ENCODE data around the gene PYGB. TPM values are rescaled to one million over a fixed set of nuclear protein-coding genes. Genes with fewer than 3 reads are reported as not detected.
A peak's percentile ranks its signal among the peaks of the same experiment; 100 is the strongest.

PYGB gene
- total RNA-seq, 1 experiment from 2014 or later: 220 TPM

GRCh38 chr20:25254986-25255680 is 7.2 kb downstream of the PYGB start:
- Histone ChIP-seq H3K4me3 (ENCODE audit: low read depth in 2 of 2, low read length in 2 of 2) (peak overlapping the region in 1 of 2 experiments; percentile 21; a peak in 2 of 4 replicates), H3K36me3 (ENCODE audit: control insufficient read depth, insufficient read depth, low read length) (peaks cover 10% of the 10 kb centered on the region), H3K27me3 (ENCODE audit: control insufficient read depth, insufficient read depth, low read length) (no peaks in the 10 kb centered on the region), H3K27ac (ENCODE audit: low read length) (peak overlapping the region; percentile 75), H3K4me1 (ENCODE audit: control insufficient read depth, insufficient read depth, low read length) (peaks cover 65% of the 10 kb centered on the region), H3K9me3 (ENCODE audit: control insufficient read depth, insufficient read depth, low read depth, low read length) (no peaks in the 10 kb centered on the region)
- ATAC-seq (peak; percentile 65), DNase-seq (ENCODE audit: low read depth, low spot score) (no peak)
- ChIA-PET CTCF (interaction anchor here (0.6 kb wide), 1 partner anchor 13 kb away, joined by 3 read pairs; no protein-coding TSS in a partner anchor), POLR2A (interaction anchor here (0.6 kb wide), 1 partner anchor 1628 kb away, joined by 3 read pairs; no protein-coding TSS in a partner anchor)
- in situ Hi-C loops (cut with HindIII; ENCODE audit: low pct_unique_long_range_greater_than_20kb, low sequenced_read_pairs) (no loop called here), intact Hi-C loops (cut with micrococcal nuclease; ENCODE audit: unreplicated experiment) (no loop called here)
- TF ChIP-seq REST (IDR thresholded peaks at IDR 0.05; ENCODE audit: insufficient read depth in 1 of 2, low read depth in 2 of 2, low read length in 1 of 2) (no peak), POLR2AphosphoS5 (IDR thresholded peaks at IDR 0.05; ENCODE audit: low read depth, low read length) (no peak; the same call in 1 of the 2 replicates), SIN3A (IDR thresholded peaks at IDR 0.05; ENCODE audit: borderline replicate concordance, insufficient read depth, low read depth, low read length) (no peak), TCF7L2 (IDR thresholded peaks at IDR 0.05; ENCODE audit: low read depth, low read length) (no peak), CTCF (IDR thresholded peaks at IDR 0.05) (no peak; the same call in 1 of the 2 replicates)
- no TSS peak for BruUV-seq (replicated peaks)

GRCh38 chr20:25256226-25256859 is 8.5 kb downstream of the PYGB start:
- in situ Hi-C loops (cut with HindIII; ENCODE audit: low pct_unique_long_range_greater_than_20kb, low sequenced_read_pairs) (no loop called here), intact Hi-C loops (cut with micrococcal nuclease; ENCODE audit: unreplicated experiment) (no loop called here)
- Histone ChIP-seq H3K9me3 (ENCODE audit: control insufficient read depth, insufficient read depth, low read depth, low read length) (no peaks in the 10 kb centered on the region), H3K36me3 (ENCODE audit: control insufficient read depth, insufficient read depth, low read length) (peaks cover 15% of the 10 kb centered on the region), H3K4me1 (ENCODE audit: control insufficient read depth, insufficient read depth, low read length) (peaks cover 59% of the 10 kb centered on the region), H3K27ac (ENCODE audit: low read length) (peak overlapping the region; percentile 54; the same call in 1 of the 2 replicates), H3K4me3 (ENCODE audit: low read depth in 2 of 2, low read length in 2 of 2) (no peak overlapping the region), H3K27me3 (ENCODE audit: control insufficient read depth, insufficient read depth, low read length) (no peaks in the 10 kb centered on the region)
- ATAC-seq (no peak), DNase-seq (ENCODE audit: low read depth, low spot score) (no peak)
- ChIA-PET CTCF (no interaction called here), POLR2A (no interaction called here)
- TF ChIP-seq TCF7L2 (IDR thresholded peaks at IDR 0.05; ENCODE audit: low read depth, low read length) (no peak), POLR2AphosphoS5 (IDR thresholded peaks at IDR 0.05; ENCODE audit: low read depth, low read length) (no peak), CTCF (IDR thresholded peaks at IDR 0.05) (no peak), SIN3A (IDR thresholded peaks at IDR 0.05; ENCODE audit: borderline replicate concordance, insufficient read depth, low read depth, low read length) (no peak), REST (IDR thresholded peaks at IDR 0.05; ENCODE audit: insufficient read depth in 1 of 2, low read depth in 2 of 2, low read length in 1 of 2) (no peak)
- no TSS peak for BruUV-seq (replicated peaks)

All from Panc1 (cell line).